ENCODE results near the gene NAALADL2.

- TF ChIP-seq POLR2AphosphoS5 (IDR thresholded peaks at IDR 0.05) = no peak
- TF ChIP-seq CTCF (IDR thresholded peaks at IDR 0.05; ENCODE audit: poor library complexity, severe bottlenecking) = no peak
- no peak for TF ChIP-seq EP300 (conservative IDR thresholded peaks at IDR 0.05; ENCODE audit: poor library complexity, severe bottlenecking)
- TF ChIP-seq SMC3 (conservative IDR thresholded peaks at IDR 0.05; ENCODE audit: poor library complexity) = no peak
- TF ChIP-seq TAF1 (IDR thresholded peaks at IDR 0.05; ENCODE audit: low read depth) = no peak
- TF ChIP-seq MXI1 (conservative IDR thresholded peaks at IDR 0.05; ENCODE audit: poor library complexity, severe bottlenecking) = no peak
- no peak for TF ChIP-seq RAD21 (conservative IDR thresholded peaks at IDR 0.05)
- no peak for TF ChIP-seq EZH2 (IDR thresholded peaks at IDR 0.05; ENCODE audit: borderline replicate concordance, insufficient read depth, low read length, poor library complexity, severe bottlenecking)
These were observed 114.3 kb downstream of the NAALADL2 start for GRCh38 chr3:174973465-174973864.
